WTC11 (cell line): ENCODE results near the gene FCHSD1. TPM values are rescaled to one million over a fixed set of nuclear protein-coding genes. Genes with fewer than 3 reads are reported as not detected.
"Not testable (repeated sequence)": the region's sequence is repeated elsewhere in the genome, so short reads cannot be mapped to it uniquely, and the experiment has no call there.

Source experiments
- ATAC-seq: fragments of 200-7000 bp; cut with Tn5 transposase; 2 replicates; pipeline ENCODE4 v1.10.0; 2021; ENCODE audit warnings: mild to moderate bottlenecking, moderate library complexity
- CTCF ChIA-PET: fragments of 300-600 bp; sonication (Branson Sonifier 250); formaldehyde crosslinking; loops from one replicate; lab custom pipeline; 2021; ENCODE audit warnings: antibody characterized with exemption; lab: Charles Lee
- POLR2A ChIA-PET: fragments of 350-600 bp; sonication (Branson Sonifier 250); formaldehyde crosslinking; loops from one replicate; lab custom pipeline; 2021; ENCODE audit warnings: antibody characterized with exemption; lab: Charles Lee
- DNase-seq: peaks from one replicate; pipeline ENCODE4 v3.0.0; 2021; ENCODE audit warnings: low spot score
- H3K27ac Mint-ChIP-seq: 2 replicates; pipeline ENCODE4 v1.8.0; 2021; ENCODE audit warnings: mixed read lengths
- H3K27me3 Mint-ChIP-seq: 2 replicates; pipeline ENCODE4 v1.8.0; 2021; ENCODE audit warnings: low read depth, mild to moderate bottlenecking, moderate library complexity, mixed read lengths
- H3K36me3 Mint-ChIP-seq: 2 replicates; pipeline ENCODE4 v1.8.0; 2021; ENCODE audit warnings: mixed read lengths
- H3K4me1 Mint-ChIP-seq: 2 replicates; pipeline ENCODE4 v1.8.0; 2022; ENCODE audit warnings: mixed read lengths
- H3K4me3 Mint-ChIP-seq: 2 replicates; pipeline ENCODE4 v1.8.0; 2021; ENCODE audit warnings: mild to moderate bottlenecking, moderate library complexity, mixed read lengths
- H3K9me3 Mint-ChIP-seq: 2 replicates; pipeline ENCODE4 v1.8.0; 2021; ENCODE audit warnings: mixed read lengths
- AFF4 ChIP-seq: sonication (generic); formaldehyde crosslinking; IDR thresholded peaks from 2 replicates; pipeline ENCODE4 v1.8.1; 2023; ENCODE audit warnings: mild to moderate bottlenecking, missing genetic modification reagents, borderline replicate concordance
- ATF3 ChIP-seq: sonication (generic); formaldehyde crosslinking; conservative IDR thresholded peaks from 2 replicates; pipeline ENCODE4 v1.8.1; 2022; ENCODE audit warnings: mild to moderate bottlenecking, missing genetic modification reagents
- CREB1 ChIP-seq: sonication (generic); formaldehyde crosslinking; IDR thresholded peaks from 2 replicates; pipeline ENCODE4 v1.8.0; 2023; ENCODE audit warnings: mild to moderate bottlenecking, missing genetic modification reagents
- CTCF ChIP-seq: fragments of 200-600 bp; IDR thresholded peaks from 2 replicates; pipeline ENCODE4 v1.8.0; 2022; ENCODE audit warnings: antibody characterized with exemption
- GTF2I ChIP-seq: fragments of 250-450 bp; sonication (Bioruptor Pico); conservative IDR thresholded peaks from 2 replicates; pipeline ENCODE4 v1.4.0; 2021; ENCODE audit warnings: mild to moderate bottlenecking
- IRF1 ChIP-seq: sonication (generic); formaldehyde crosslinking; IDR thresholded peaks from 2 replicates; pipeline ENCODE4 v1.8.0; 2023; ENCODE audit warnings: missing genetic modification reagents
- JUN ChIP-seq: sonication (generic); formaldehyde crosslinking; IDR thresholded peaks from 2 replicates; pipeline ENCODE4 v1.8.0; 2023; ENCODE audit warnings: mild to moderate bottlenecking, missing genetic modification reagents
- MLX ChIP-seq: sonication (generic); formaldehyde crosslinking; IDR thresholded peaks from 2 replicates; pipeline ENCODE4 v1.8.1; 2023; ENCODE audit warnings: mild to moderate bottlenecking, missing genetic modification reagents, moderate library complexity
- NFE2L1 ChIP-seq: sonication (generic); formaldehyde crosslinking; IDR thresholded peaks from 2 replicates; pipeline ENCODE4 v1.8.1; 2023; ENCODE audit warnings: missing genetic modification reagents
- NFYB ChIP-seq: sonication (generic); formaldehyde crosslinking; conservative IDR thresholded peaks from 2 replicates; pipeline ENCODE4 v1.8.0; 2022; ENCODE audit warnings: low read depth, missing genetic modification reagents
- RORB ChIP-seq: fragments of 250-450 bp; sonication (Bioruptor Pico); IDR thresholded peaks from 2 replicates; pipeline ENCODE4 v1.9.0; 2021; ENCODE audit warnings: mild to moderate bottlenecking
- STAT6 ChIP-seq: sonication (generic); formaldehyde crosslinking; conservative IDR thresholded peaks from 2 replicates; pipeline ENCODE4 v1.8.1; 2023; ENCODE audit warnings: mild to moderate bottlenecking, low read depth, missing genetic modification reagents, moderate library complexity
- TCF7 ChIP-seq: sonication (generic); formaldehyde crosslinking; IDR thresholded peaks from 2 replicates; pipeline ENCODE4 v1.8.0; 2022; ENCODE audit warnings: mild to moderate bottlenecking, low read depth, missing genetic modification reagents, moderate library complexity
- USF1 ChIP-seq: sonication (generic); formaldehyde crosslinking; IDR thresholded peaks from 2 replicates; pipeline ENCODE4 v1.8.0; 2022; ENCODE audit warnings: mild to moderate bottlenecking, missing genetic modification reagents
- ZNF121 ChIP-seq: sonication (generic); formaldehyde crosslinking; IDR thresholded peaks from 2 replicates; pipeline ENCODE4 v1.8.0; 2023; ENCODE audit warnings: missing genetic modification reagents
- ZNF263 ChIP-seq: sonication (generic); formaldehyde crosslinking; IDR thresholded peaks from 2 replicates; pipeline ENCODE4 v1.8.1; 2022; ENCODE audit warnings: low read depth, mild to moderate bottlenecking, moderate library complexity, missing genetic modification reagents
- total RNA-seq: library from RNA; stranded (reverse); gene quantifications from 3 replicates; pipeline ENCODE4 v1.2.3, GENCODE V29; 2021

FCHSD1 gene
- total RNA-seq, 1 experiment from 2014 or later, result 50.3 TPM

GRCh38 chr5:141613344-141613743 lies 37.9 kb downstream of the FCHSD1 start (continued):
- TF ChIP-seq ZNF263 (CRISPR knock-in tag) (no peak), STAT6 (CRISPR knock-in tag) (no peak), ATF3 (CRISPR knock-in tag) (no peak), GTF2I (CRISPR knock-in tag) (no peak)

- DNase-seq (no peak), ATAC-seq (peak; percentile 65)
- Mint-ChIP-seq H3K36me3 (peaks cover 5% of the 10 kb centered on the region), H3K4me1 (peaks cover 35% of the 10 kb centered on the region), H3K27me3 (no peaks in the 10 kb centered on the region), H3K9me3 (no peaks in the 10 kb centered on the region), H3K27ac (peak overlapping the region; percentile 1), H3K4me3 (no peak overlapping the region)
- CTCF ChIA-PET, result interaction anchor here (1.0 to 1.8 kb wide), 2 partner anchors 19 to 44 kb away, joined by 4 read pairs; no protein-coding TSS in a partner anchor
- TF ChIP-seq RORB (no peak), USF1 (CRISPR knock-in tag) (no peak), JUN (CRISPR knock-in tag) (no peak), NFYB (CRISPR knock-in tag) (no peak)
- POLR2A ChIA-PET, result no interaction called here
Measured at GRCh38 chr5:141611289-141611688, 39.9 kb downstream of the FCHSD1 start.

GRCh38 chr5:141609921-141610320 lies 41.3 kb downstream of the FCHSD1 start:
- H3K4me3 Mint-ChIP-seq, H3K27me3 Mint-ChIP-seq, DNase-seq, POLR2A ChIA-PET, H3K27ac Mint-ChIP-seq, ATAC-seq, H3K36me3 Mint-ChIP-seq, H3K9me3 Mint-ChIP-seq: not testable (repeated sequence)
- TF ChIP-seq ZNF121 (CRISPR knock-in tag), result peak; percentile 88
- CTCF ChIA-PET, result interaction anchor here (2.3 kb wide), 1 partner anchor 18 kb away, joined by 14 read pairs; no protein-coding TSS in a partner anchor
- peaks cover 35% of the 10 kb centered on the region for H3K4me1 Mint-ChIP-seq

GRCh38 chr5:141609044-141609443 lies 42.2 kb downstream of the FCHSD1 start:
- Mint-ChIP-seq H3K27ac (no peak overlapping the region), H3K9me3 (no peaks in the 10 kb centered on the region), H3K27me3 (no peaks in the 10 kb centered on the region), H3K4me3 (no peak overlapping the region), H3K4me1 (peaks cover 35% of the 10 kb centered on the region), H3K36me3 (peaks cover 2% of the 10 kb centered on the region; the same call in 1 of the 2 replicates)
- CTCF ChIA-PET, result interaction anchor here (1.9 to 2.3 kb wide), 3 partner anchors 10 to 45 kb away, joined by 6 to 14 read pairs (median 9); partner anchors contain the start of gene DIAPH1
- TF ChIP-seq MLX (CRISPR knock-in tag), result no peak
- no peak for TF ChIP-seq NFYB (CRISPR knock-in tag)
- TF ChIP-seq AFF4, result no peak
- no peak for TF ChIP-seq CREB1 (CRISPR knock-in tag)
- TF ChIP-seq CTCF, result no peak
- no peak for TF ChIP-seq IRF1 (CRISPR knock-in tag)
- TF ChIP-seq TCF7, result no peak
- no peak for TF ChIP-seq NFE2L1 (CRISPR knock-in tag)
- DNase-seq (no peak), ATAC-seq (no peak)
- POLR2A ChIA-PET, result interaction anchor here (0.5 kb wide), 1 partner anchor 418 kb away, joined by 3 read pairs; no protein-coding TSS in a partner anchor
